ENCODE measurements around the gene CD47.

The CD47 gene

GRCh38 chr3:108044699-108045098 is 46.1 kb downstream of the CD47 start:
- no peak for FAIRE-seq

- FAIRE-seq, result no peak
Measured at GRCh38 chr3:108042300-108042699, 48.5 kb downstream of the CD47 start.

GRCh38 chr3:108041253-108041652 is 49.6 kb downstream of the CD47 start:
- no peak for FAIRE-seq

- no peak for FAIRE-seq
Measured at GRCh38 chr3:108037770-108038169, 53.1 kb downstream of the CD47 start.

GRCh38 chr3:108036984-108037741 is 53.7 kb downstream of the CD47 start:
- FAIRE-seq, result no peak

GRCh38 chr3:108036401-108036800 is 54.4 kb downstream of the CD47 start:
- no peak for FAIRE-seq

GRCh38 chr3:108035751-108036150 is 55.1 kb downstream of the CD47 start:
- FAIRE-seq, result no peak

- FAIRE-seq, result no peak
Measured at GRCh38 chr3:108031895-108032294, 58.9 kb downstream of the CD47 start.

- FAIRE-seq, result no peak
Measured at GRCh38 chr3:108030960-108031359, 59.9 kb downstream of the CD47 start.

GRCh38 chr3:108029466-108029865 is 61.4 kb downstream of the CD47 start:
- FAIRE-seq, result no peak

GRCh38 chr3:108028896-108029295 is 61.9 kb downstream of the CD47 start:
- FAIRE-seq, result no peak

- no peak for FAIRE-seq
Measured at GRCh38 chr3:108025177-108025576, 65.7 kb downstream of the CD47 start.

GRCh38 chr3:108024146-108024850 is 66.5 kb downstream of the CD47 start:
- FAIRE-seq, result no peak

- FAIRE-seq, result no peak
Measured at GRCh38 chr3:108022256-108023150, 68.3 kb downstream of the CD47 start.

- FAIRE-seq, result no peak
Measured at GRCh38 chr3:108021533-108021932, 69.3 kb downstream of the CD47 start.

GRCh38 chr3:108021131-108021530 is 69.7 kb downstream of the CD47 start:
- no peak for FAIRE-seq

GRCh38 chr3:108018552-108018951 is 72.3 kb downstream of the CD47 start:
- no peak for FAIRE-seq

- no peak for FAIRE-seq
Measured at GRCh38 chr3:108017587-108017986, 73.2 kb downstream of the CD47 start.

GRCh38 chr3:108014943-108015342 is 75.9 kb downstream of the CD47 start:
- FAIRE-seq, result no peak

GRCh38 chr3:108013141-108014055 is 77.4 kb downstream of the CD47 start:
- no peak for FAIRE-seq

GRCh38 chr3:108012304-108012703 is 78.5 kb downstream of the CD47 start:
- FAIRE-seq, result no peak

GRCh38 chr3:108011616-108012015 is 79.2 kb downstream of the CD47 start:
- no peak for FAIRE-seq

Measured in A204.1 (cell line).